NOMO-1 treated with DMSO at 0.1 percent for 48 hours (cell line): ENCODE data around the gene LINS1.

Source experiments
- DNase-seq: peaks from one replicate; lab custom pipeline; 2025; ENCODE audit not compliant: unreplicated experiment; lab: John Stamatoyannopoulos, UW

The LINS1 gene

DNA sequence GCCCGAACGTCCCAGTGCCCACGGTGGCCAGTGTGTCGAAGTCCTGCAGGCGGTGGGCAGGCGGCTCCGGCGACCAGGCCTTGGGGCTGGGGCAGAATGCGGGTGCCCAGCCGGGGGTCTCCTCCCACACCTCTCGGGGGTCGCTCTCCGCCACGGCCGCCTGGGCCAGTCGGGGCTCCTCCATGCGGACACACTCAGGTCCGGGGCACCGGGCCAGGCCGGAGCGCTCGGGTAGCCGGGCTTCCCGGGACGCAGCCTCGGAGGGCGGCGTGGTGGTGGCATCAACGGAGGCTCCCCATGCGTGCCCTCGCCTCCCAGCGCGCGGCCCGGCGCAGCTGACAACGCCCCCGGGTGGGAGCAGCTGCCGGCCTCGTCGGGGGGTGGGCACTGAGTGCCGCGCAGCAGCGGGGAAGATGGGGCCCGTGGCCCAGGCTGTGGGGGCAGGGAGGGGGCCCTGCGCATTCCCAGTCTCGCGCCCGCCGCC is 43.2 kb downstream of the LINS1 start:
- DNase-seq = no peak

- DNase-seq = no peak
These were observed 48.5 kb downstream of the LINS1 start for GRCh38 chr15:100553468-100553867.

DNA sequence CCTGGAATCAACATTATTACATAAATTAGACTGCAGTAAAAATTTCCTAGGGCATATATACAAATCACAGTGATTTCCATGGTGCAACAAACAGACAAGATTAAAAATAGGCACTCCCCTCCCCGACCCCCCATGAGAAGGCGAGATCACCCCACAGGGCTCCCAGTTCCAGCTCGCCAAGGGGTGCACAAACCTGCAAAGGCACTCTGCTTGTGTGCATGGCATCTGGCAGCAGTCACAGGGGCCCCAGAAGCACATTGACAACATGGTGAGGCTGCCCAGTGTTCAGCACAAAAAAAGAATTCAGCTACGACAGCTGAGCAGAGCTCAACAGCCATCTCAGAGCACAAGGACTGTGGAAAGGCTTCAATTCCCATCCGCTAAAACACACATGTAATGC is 54.0 kb downstream of the LINS1 start:
- DNase-seq = no peak

DNA sequence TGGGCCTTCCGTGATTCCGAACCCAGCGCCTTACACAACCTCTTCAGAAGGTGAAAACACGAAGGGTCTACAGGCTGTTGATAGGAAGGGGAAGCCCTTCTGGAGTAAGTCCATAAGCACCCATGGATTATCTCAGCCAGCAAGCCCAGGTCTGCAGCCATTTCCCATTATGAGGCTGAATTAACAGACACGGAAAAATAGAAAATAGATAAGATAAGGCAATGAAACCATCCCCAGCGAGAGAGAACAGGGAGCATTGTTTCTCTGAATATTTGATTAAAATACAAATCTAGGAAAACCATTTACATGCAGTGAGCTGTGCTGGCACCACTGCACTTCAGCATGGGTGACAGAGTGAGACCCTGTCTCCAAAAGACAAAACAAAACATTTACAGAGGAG is 57.0 kb downstream of the LINS1 start:
- DNase-seq = no peak

GRCh38 chr15:100544338-100544841 is 57.6 kb downstream of the LINS1 start:
- no peak for DNase-seq

- DNase-seq = no peak
These were observed 59.7 kb downstream of the LINS1 start for GRCh38 chr15:100542290-100542689.

- DNase-seq = peak; percentile 95
These were observed 64.7 kb downstream of the LINS1 start for GRCh38 chr15:100537331-100537730.

DNA sequence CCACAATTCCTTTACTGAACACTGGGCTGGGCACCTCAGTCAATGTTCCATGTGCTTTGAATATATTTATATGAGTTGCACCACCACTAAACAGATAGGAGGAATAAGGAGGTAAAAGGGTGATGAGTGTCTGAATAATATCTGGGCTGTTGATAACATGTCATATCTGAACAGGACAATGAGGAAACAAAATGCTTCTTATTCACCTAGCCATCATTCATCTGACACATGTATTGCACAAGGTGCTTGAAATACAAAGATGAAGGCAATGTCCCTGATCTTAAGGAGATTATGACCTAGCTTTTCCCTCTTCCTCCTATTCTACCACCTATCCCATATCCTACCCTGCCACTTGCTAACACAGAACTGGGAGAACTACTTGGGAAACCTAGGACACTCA is 65.3 kb downstream of the LINS1 start:
- peak; percentile 37 for DNase-seq

DNA sequence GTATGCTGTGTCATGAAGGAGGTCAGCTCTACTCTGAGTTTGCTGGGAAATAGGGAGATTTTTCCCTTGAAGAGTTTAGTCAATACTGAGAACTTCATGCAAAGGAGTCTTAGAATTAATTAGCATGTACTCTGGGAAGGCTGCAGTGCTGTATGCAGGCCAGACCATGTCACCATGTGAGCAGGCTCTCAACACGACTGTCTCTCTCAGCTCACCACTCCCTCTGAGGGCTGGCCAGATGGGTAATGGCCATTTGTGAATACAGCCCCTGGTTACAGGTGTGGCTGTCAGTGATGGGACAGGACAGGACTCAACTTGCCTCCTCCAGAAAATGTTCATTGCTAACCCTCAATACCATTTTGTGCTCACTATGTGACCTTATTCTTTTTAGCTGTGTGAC is 68.1 kb downstream of the LINS1 start:
- DNase-seq = no peak

DNA sequence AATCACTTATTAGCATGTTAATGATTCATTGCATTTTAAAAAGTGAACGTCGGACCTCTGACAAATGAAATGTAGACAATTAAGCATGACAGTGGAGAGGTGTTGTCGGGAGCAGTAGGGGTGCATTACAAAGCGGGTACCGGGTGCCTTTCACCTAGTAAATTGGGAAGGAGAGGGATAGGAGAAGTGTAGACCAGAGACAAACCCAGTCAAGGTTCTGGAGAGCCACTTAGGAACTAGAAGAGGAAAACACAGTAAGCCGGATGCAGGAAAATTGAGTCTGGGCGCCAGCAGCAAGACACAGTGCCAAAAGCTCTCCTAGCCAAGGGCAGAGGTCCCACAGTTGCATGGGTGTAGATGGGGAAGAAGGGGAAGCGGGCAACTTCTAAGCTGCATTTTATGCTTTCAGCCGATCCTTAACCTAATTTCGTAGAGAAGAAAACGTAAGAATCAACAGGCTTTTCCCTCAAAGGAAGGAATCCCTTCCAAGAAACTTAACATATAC is 70.1 kb downstream of the LINS1 start:
- no peak for DNase-seq

DNA sequence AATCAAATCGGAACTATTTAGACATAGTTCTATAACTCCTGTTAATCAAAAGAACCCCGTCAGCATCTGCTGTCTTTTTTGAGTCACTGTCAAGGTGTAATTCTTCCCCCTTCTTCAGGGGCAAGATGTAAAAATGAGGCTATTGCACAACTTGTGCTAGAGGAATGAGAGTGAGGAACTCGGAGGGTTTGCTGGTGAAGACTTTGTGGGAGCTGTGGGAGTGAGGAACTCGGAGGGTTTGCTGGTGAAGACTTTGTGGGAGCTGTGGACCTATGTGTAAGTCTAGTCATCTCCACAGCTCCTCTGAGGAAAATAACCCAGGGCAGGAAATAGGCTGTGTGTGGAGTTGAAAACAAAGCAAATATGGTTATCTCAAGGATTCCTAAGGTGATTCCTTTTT is 70.8 kb downstream of the LINS1 start:
- DNase-seq = peak; percentile 18

GRCh38 chr15:100529556-100529955 is 72.4 kb downstream of the LINS1 start:
- no peak for DNase-seq

GRCh38 chr15:100528833-100529428 is 73.1 kb downstream of the LINS1 start, which contains the start of gene CERS3:
Gene CERS3 (minus strand): TSS chr15:100528950. CDS start chr15:100501849, 27,101 bp downstream.
- DNase-seq = no peak

- DNase-seq = no peak
These were observed 75.9 kb downstream of the LINS1 start for GRCh38 chr15:100526027-100526481.

GRCh38 chr15:100525436-100525835 is 76.5 kb downstream of the LINS1 start:
- no peak for DNase-seq

- no peak for DNase-seq
These were observed 77.7 kb downstream of the LINS1 start for GRCh38 chr15:100524326-100524725.

- DNase-seq = no peak
These were observed 80.1 kb downstream of the LINS1 start for GRCh38 chr15:100521907-100522306.

DNA sequence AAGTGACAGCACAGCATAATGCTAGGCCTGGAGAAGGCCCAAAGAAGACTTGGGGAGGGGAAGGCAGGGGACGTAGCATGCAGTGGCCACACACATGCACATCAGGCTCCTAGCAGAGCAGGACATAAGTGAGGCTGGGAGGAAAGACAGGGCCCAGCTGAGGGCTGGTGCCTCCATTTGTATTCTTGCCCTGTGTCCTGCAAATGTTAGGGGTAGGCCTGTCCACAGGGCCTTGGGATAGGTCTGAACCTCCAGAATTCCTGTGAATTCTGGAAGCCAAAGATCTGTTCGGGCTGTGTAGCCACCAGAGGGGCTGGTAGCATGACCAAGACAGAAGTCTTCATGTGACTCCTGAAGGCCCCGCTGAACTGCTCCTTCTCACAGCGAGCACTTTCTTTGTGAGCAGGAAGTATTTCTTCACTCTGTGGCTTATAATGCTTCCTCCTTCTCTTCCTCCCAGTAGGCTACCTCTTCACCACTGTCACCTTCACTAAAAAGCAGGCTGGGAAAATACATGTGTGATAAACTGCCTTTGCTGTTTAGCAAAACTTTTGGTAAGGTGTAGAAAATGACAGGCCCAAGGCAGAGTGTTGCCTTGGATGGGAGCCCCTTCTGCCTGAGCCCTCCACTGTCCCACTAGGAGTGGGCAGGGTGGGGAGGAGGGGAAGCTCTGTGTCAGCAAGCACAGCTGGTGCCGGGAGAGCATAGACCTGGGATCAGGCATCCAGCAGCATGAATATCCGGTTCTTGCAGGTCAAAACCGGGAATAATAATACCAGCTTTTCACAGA is 81.7 kb downstream of the LINS1 start:
- DNase-seq = peak; percentile 78

DNA sequence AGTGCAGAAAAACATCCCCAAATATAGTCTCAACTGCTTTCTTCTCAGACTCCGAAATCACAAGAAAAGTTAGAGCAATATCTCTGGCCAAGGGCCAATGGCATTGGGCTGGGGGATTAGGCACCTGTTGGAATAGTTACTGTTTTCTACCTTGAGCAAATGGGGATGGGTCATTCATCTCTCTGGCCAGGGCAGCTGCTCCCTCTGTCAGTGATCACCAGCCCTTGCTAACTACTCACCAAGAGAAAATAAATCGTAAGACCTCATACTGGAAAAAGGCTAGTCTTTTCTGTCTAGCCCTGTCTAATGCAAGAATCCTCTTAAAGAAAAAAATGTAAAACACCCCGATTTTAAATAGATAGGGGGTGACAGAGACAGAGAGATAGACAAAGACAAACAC is 84.1 kb downstream of the LINS1 start:
- no peak for DNase-seq
